Kidney (tissue), 14 donors: ENCODE results near the gene NRG2. TPM values are rescaled to one million over a fixed set of nuclear protein-coding genes. Genes with fewer than 3 reads are reported as not detected.

ENCODE experiments used
- DNase-seq, 5 donors: peaks; one replicate each; pipeline ENCODE4 v3.0.0-alpha.2; 2013 to 2020
- FAIRE-seq: peaks from 2 replicates; lab custom pipeline; 2012; peaks lifted over from hg19 to GRCh38; lab: Jason Lieb, UNC
- H3K27ac ChIP-seq, 2 donors: one replicate each; pipeline ENCODE4 v1.7.0; 2013; ENCODE audit warnings: low read depth in 2 of 2, low read length in 2 of 2, inconsistent platforms in 1 of 2
- H3K27me3 ChIP-seq: one replicate; pipeline ENCODE4 v1.7.1; 2013; ENCODE audit warnings: low read length, inconsistent platforms; ENCODE audit not compliant: control insufficient read depth, insufficient read depth
- H3K36me3 ChIP-seq, 3 donors: one replicate each; pipeline versions ENCODE4 v1.7.0 to v1.7.1; 2013; ENCODE audit warnings: low read length in 3 of 3, control low read depth in 1 of 3, inconsistent platforms in 1 of 3; ENCODE audit not compliant: insufficient read depth in 3 of 3, control insufficient read depth in 2 of 3
- H3K4me1 ChIP-seq, 3 donors: one replicate each; pipeline versions ENCODE4 v1.7.0 to v1.7.1; 2013; ENCODE audit warnings: low read length in 3 of 3, inconsistent platforms in 1 of 3, low read depth in 1 of 3; ENCODE audit not compliant: control insufficient read depth in 2 of 3, insufficient read depth in 2 of 3
- H3K4me3 ChIP-seq, 3 donors: one replicate each; pipeline versions ENCODE4 v1.7.0 to v1.8.1; 2013; ENCODE audit warnings: low read length in 3 of 3, control low read depth in 1 of 3, inconsistent platforms in 1 of 3
- H3K9ac ChIP-seq, 3 donors: one replicate each; pipeline versions ENCODE4 v1.7.0 to v1.7.1; 2013; ENCODE audit warnings: low read length in 3 of 3, control low read depth in 1 of 3, inconsistent platforms in 1 of 3
- H3K9me3 ChIP-seq, 3 donors: one replicate each; pipeline versions ENCODE4 v1.7.0 to v1.7.1; 2013; ENCODE audit warnings: low read length in 3 of 3, control low read depth in 1 of 3, inconsistent platforms in 1 of 3; ENCODE audit not compliant: control insufficient read depth in 2 of 3, insufficient read depth in 1 of 3
- CTCF ChIP-seq: IDR thresholded peaks from 3 replicates; pipeline ENCODE4 v1.5.1; 2012; ENCODE audit warnings: mild to moderate bottlenecking, moderate library complexity, borderline replicate concordance; ENCODE audit not compliant: insufficient read depth; ENCODE audit errors: extremely low read depth
- intact Hi-C: fragments of 100-400 bp; cut with DNase I; formaldehyde crosslinking; loops from one replicate; pipeline ENCODE4 v1.11.1; 2022
- polyA plus RNA-seq: library from polyadenylated mRNA; stranded (reverse); fragments of 350-450 nt; fragmentation: Illumina TruSeq; extraction: RNeasy Lipid Tissue Mini Kit (QIAGEN cat#74804); gene quantifications from one replicate; pipeline ENCODE4 v1.2.3, GENCODE V29; 2014; ENCODE audit warnings: low read depth, low replicate concordance; ENCODE audit not compliant: insufficient read depth
- total RNA-seq: library from RNA; stranded (reverse); fragmentation: NEBNext Ultra II Directional; extraction: Animal tissue kit (Norgen Biotek cat#: 25700); gene quantifications from one replicate; pipeline ENCODE4 v1.2.1, GENCODE V29; 2021
- donor health status: control.
- donor health status: control.
- donor health status: control.
- donor health status: control.
- donor health status: control.
- donor health status: DM: yes; HTN: yes; CAD: no.
- donor health status: Normal renal cell carcinoma (clear cell type).

NRG2 gene
- total and polyA plus RNA-seq, 2 donors from 2014 or later: 1.9 to 4.6 TPM

GRCh38 chr5:139886213-139886612 lies 156.9 kb downstream of the NRG2 start:
- no peaks in the 10 kb centered on the region for H3K27me3 ChIP-seq
- H3K9ac ChIP-seq: no peak overlapping the region
- H3K4me1 ChIP-seq: peaks cover 0 to 7% (median 0%) of the 10 kb centered on the region in 3 donors
- no peak for TF ChIP-seq CTCF
- FAIRE-seq: no peak
- no peak for DNase-seq
- peaks cover 0 to 4% (median 0%) of the 10 kb centered on the region in 3 donors for H3K36me3 ChIP-seq
- H3K27ac ChIP-seq: no peak overlapping the region
- no peaks in the 10 kb centered on the region for H3K9me3 ChIP-seq
- intact Hi-C loops: no loop called here
- H3K4me3 ChIP-seq: no peak overlapping the region

- TF ChIP-seq CTCF: no peak
- FAIRE-seq (no peak), DNase-seq (no peak)
- Histone ChIP-seq H3K36me3 (peaks cover 0 to 4% (median 0%) of the 10 kb centered on the region in 3 donors), H3K9me3 (no peaks in the 10 kb centered on the region), H3K4me3 (no peak overlapping the region), H3K9ac (no peak overlapping the region), H3K4me1 (peaks cover 0 to 7% (median 0%) of the 10 kb centered on the region in 3 donors), H3K27ac (no peak overlapping the region), H3K27me3 (no peaks in the 10 kb centered on the region)
- intact Hi-C loops: no loop called here
Observed at GRCh38 chr5:139885857-139886208, 157.3 kb downstream of the NRG2 start.

GRCh38 chr5:139885172-139885856 lies 157.8 kb downstream of the NRG2 start:
- no peaks in the 10 kb centered on the region for H3K9me3 ChIP-seq
- FAIRE-seq (no peak), DNase-seq (no peak)
- H3K27ac ChIP-seq: no peak overlapping the region
- intact Hi-C loops: no loop called here
- H3K4me3 ChIP-seq: no peak overlapping the region
- peaks cover 0 to 4% (median 0%) of the 10 kb centered on the region in 3 donors for H3K36me3 ChIP-seq
- TF ChIP-seq CTCF: no peak
- peaks cover 0 to 7% (median 0%) of the 10 kb centered on the region in 3 donors for H3K4me1 ChIP-seq
- no peaks in the 10 kb centered on the region for H3K27me3 ChIP-seq
- H3K9ac ChIP-seq: no peak overlapping the region

GRCh38 chr5:139884734-139885133 lies 158.4 kb downstream of the NRG2 start:
- intact Hi-C loops: no loop called here
- no peak for TF ChIP-seq CTCF
- Histone ChIP-seq H3K4me3 (no peak overlapping the region), H3K27ac (no peak overlapping the region), H3K27me3 (no peaks in the 10 kb centered on the region), H3K9me3 (no peaks in the 10 kb centered on the region), H3K36me3 (peaks cover 0 to 4% (median 0%) of the 10 kb centered on the region in 3 donors), H3K9ac (no peak overlapping the region), H3K4me1 (peaks cover 0 to 13% (median 4%) of the 10 kb centered on the region in 3 donors)
- DNase-seq: no peak
- FAIRE-seq: no peak
